Activated CD8-positive, alpha-beta memory T cell treated with anti-CD3 and anti-CD28 coated beads, Interleukin-2, amount 50 U/mL, for 24 hours (primary cell): ENCODE measurements around the gene NKAIN2.

Experiments
- DNase-seq: peaks from one replicate; pipeline ENCODE4 v3.0.0-alpha.2; 2020; ENCODE audit errors: extremely low read depth

The NKAIN2 gene

GRCh38 chr6:124567401-124567800 lies 763.7 kb downstream of the NKAIN2 start:
- no peak for DNase-seq

- DNase-seq = no peak
Measured at GRCh38 chr6:124573953-124574352, 770.3 kb downstream of the NKAIN2 start.

GRCh38 chr6:124577734-124578281 lies 774.1 kb downstream of the NKAIN2 start:
- no peak for DNase-seq

GRCh38 chr6:124590001-124590400 lies 786.3 kb downstream of the NKAIN2 start:
- DNase-seq = no peak

GRCh38 chr6:124599656-124600055 lies 796.0 kb downstream of the NKAIN2 start:
- DNase-seq = no peak

GRCh38 chr6:124604719-124605118 lies 801.1 kb downstream of the NKAIN2 start:
- DNase-seq = no peak

GRCh38 chr6:124607119-124607627 lies 803.5 kb downstream of the NKAIN2 start:
- no peak for DNase-seq

GRCh38 chr6:124613031-124613430 lies 809.4 kb downstream of the NKAIN2 start:
- no peak for DNase-seq

GRCh38 chr6:124622351-124622750 lies 818.7 kb downstream of the NKAIN2 start:
- no peak for DNase-seq

GRCh38 chr6:124633655-124634054 lies 830.0 kb downstream of the NKAIN2 start:
- DNase-seq = no peak

- DNase-seq = no peak
Measured at GRCh38 chr6:124640432-124640831, 836.8 kb downstream of the NKAIN2 start.

GRCh38 chr6:124655866-124656265 lies 852.2 kb downstream of the NKAIN2 start:
- no peak for DNase-seq

- no peak for DNase-seq
Measured at GRCh38 chr6:124658053-124658452, 854.4 kb downstream of the NKAIN2 start.

GRCh38 chr6:124659427-124659826 lies 855.8 kb downstream of the NKAIN2 start:
- no peak for DNase-seq

GRCh38 chr6:124660185-124660584 lies 856.5 kb downstream of the NKAIN2 start:
- no peak for DNase-seq

GRCh38 chr6:124661097-124661661 lies 857.5 kb downstream of the NKAIN2 start:
- no peak for DNase-seq

GRCh38 chr6:124668028-124668427 lies 864.4 kb downstream of the NKAIN2 start:
- no peak for DNase-seq

- DNase-seq = no peak
Measured at GRCh38 chr6:124669713-124670480, 866.2 kb downstream of the NKAIN2 start.

GRCh38 chr6:124670801-124671200 lies 867.1 kb downstream of the NKAIN2 start:
- DNase-seq = no peak

- no peak for DNase-seq
Measured at GRCh38 chr6:124671324-124671723, 867.7 kb downstream of the NKAIN2 start.

GRCh38 chr6:124674042-124674441 lies 870.4 kb downstream of the NKAIN2 start:
- no peak for DNase-seq

- DNase-seq = no peak
Measured at GRCh38 chr6:124676033-124676432, 872.4 kb downstream of the NKAIN2 start.

GRCh38 chr6:124677874-124678273 lies 874.2 kb downstream of the NKAIN2 start:
- DNase-seq = no peak
